SK-N-SH treated with all-trans-retinoic acid at 6 μM for 48 hours (cell line): ENCODE measurements around the gene ADD1.

Experiments used
- ATAC-seq: fragments of 200-7000 bp; cut with Tn5 transposase; 3 replicates; pipeline ENCODE4 v1.9.1; 2020; ENCODE audit warnings: mild to moderate bottlenecking, moderate library complexity
- CSDC2 ChIP-seq: fragments of 250-450 bp; sonication (Bioruptor Pico); IDR thresholded peaks from 2 replicates; pipeline ENCODE4 v1.5.0; 2020; ENCODE audit warnings: mild to moderate bottlenecking, moderate library complexity
- CSRNP3 ChIP-seq: fragments of 250-450 bp; sonication (Bioruptor Pico); IDR thresholded peaks from 2 replicates; pipeline ENCODE4 v1.5.1; 2021; ENCODE audit warnings: mild to moderate bottlenecking, moderate library complexity
- GLIS3 ChIP-seq: fragments of 250-450 bp; sonication (Bioruptor Pico); IDR thresholded peaks from 2 replicates; pipeline ENCODE4 v1.5.0; 2020; ENCODE audit warnings: mild to moderate bottlenecking, moderate library complexity
- ISL1 ChIP-seq: fragments of 250-450 bp; sonication (Bioruptor Pico); IDR thresholded peaks from 2 replicates; pipeline ENCODE4 v2.1.2; 2022; ENCODE audit warnings: mild to moderate bottlenecking, moderate library complexity
- OSR1 ChIP-seq: fragments of 250-450 bp; sonication (Bioruptor Pico); IDR thresholded peaks from 2 replicates; pipeline ENCODE4 v1.8.0; 2022; ENCODE audit warnings: moderate library complexity, mild to moderate bottlenecking, inconsistent platforms
- PPARA ChIP-seq: fragments of 250-450 bp; sonication (Bioruptor Pico); IDR thresholded peaks from 2 replicates; pipeline ENCODE4 v1.5.0; 2020; ENCODE audit warnings: mild to moderate bottlenecking, borderline replicate concordance
- RARB ChIP-seq: fragments of 250-450 bp; sonication (Bioruptor Pico); IDR thresholded peaks from 2 replicates; pipeline ENCODE4 v1.8.0; 2021; ENCODE audit warnings: mild to moderate bottlenecking, moderate library complexity
- SNAI2 ChIP-seq: fragments of 250-450 bp; sonication (Bioruptor Pico); IDR thresholded peaks from 2 replicates; pipeline ENCODE4 v1.5.0; 2020; ENCODE audit warnings: mild to moderate bottlenecking, moderate library complexity
- TCF4 ChIP-seq: fragments of 250-450 bp; sonication (Bioruptor Pico); IDR thresholded peaks from 2 replicates; pipeline ENCODE4 v1.8.0; 2021; ENCODE audit warnings: mild to moderate bottlenecking, moderate library complexity, borderline replicate concordance
- TOX ChIP-seq: fragments of 250-450 bp; sonication (Bioruptor Pico); IDR thresholded peaks from 2 replicates; pipeline ENCODE4 v1.8.0; 2021; ENCODE audit warnings: mild to moderate bottlenecking, moderate library complexity, borderline replicate concordance
- TSHZ2 ChIP-seq: fragments of 250-450 bp; sonication (Bioruptor Pico); IDR thresholded peaks from 2 replicates; pipeline ENCODE4 v1.5.0; 2020; ENCODE audit warnings: mild to moderate bottlenecking, moderate library complexity
- ZC3H10 ChIP-seq: fragments of 250-450 bp; sonication (Bioruptor Pico); IDR thresholded peaks from 2 replicates; pipeline ENCODE4 v1.5.1; 2021; ENCODE audit warnings: mild to moderate bottlenecking, moderate library complexity
- ZFP3 ChIP-seq: fragments of 250-450 bp; sonication (Bioruptor Pico); IDR thresholded peaks from 2 replicates; pipeline ENCODE4 v1.5.0; 2020; ENCODE audit warnings: mild to moderate bottlenecking, moderate library complexity
- ZFP30 ChIP-seq: fragments of 450-650 bp; formaldehyde crosslinking; IDR thresholded peaks from 2 replicates; pipeline ENCODE4 v1.5.0; 2022; ENCODE audit warnings: mild to moderate bottlenecking, moderate library complexity
- ZNF565 ChIP-seq: fragments of 450-650 bp; formaldehyde crosslinking; conservative IDR thresholded peaks from 2 replicates; pipeline ENCODE4 v1.5.0; 2020; ENCODE audit warnings: low read depth, mild to moderate bottlenecking, moderate library complexity
- ZNF70 ChIP-seq: fragments of 450-650 bp; formaldehyde crosslinking; IDR thresholded peaks from 2 replicates; pipeline ENCODE4 v1.5.0; 2020; ENCODE audit warnings: mild to moderate bottlenecking, moderate library complexity
- TF ChIP-seq, protein P1 (sequence below): fragments of 250-450 bp; sonication (Bioruptor Pico); IDR thresholded peaks from 2 replicates; pipeline ENCODE4 v1.5.1; 2020; ENCODE audit warnings: low read depth, mild to moderate bottlenecking, moderate library complexity
- TF ChIP-seq, protein P2 (sequence below): fragments of 250-450 bp; sonication (Bioruptor Pico); IDR thresholded peaks from 2 replicates; pipeline ENCODE4 v1.8.0; 2021; ENCODE audit warnings: low read depth, mild to moderate bottlenecking, moderate library complexity, borderline replicate concordance
- TF ChIP-seq, protein P3 (sequence below): fragments of 250-450 bp; sonication (Bioruptor Pico); IDR thresholded peaks from 2 replicates; pipeline ENCODE4 v1.8.0; 2020; ENCODE audit warnings: mild to moderate bottlenecking, moderate library complexity, borderline replicate concordance

ADD1 gene

GRCh38 chr4:2833671-2834000 lies 10.0 kb upstream of the ADD1 start:
- TF ChIP-seq TCF4 (CRISPR knock-in tag) = no peak
- no peak for TF ChIP-seq ZNF565 (CRISPR knock-in tag)
- TF ChIP-seq ZFP30 = no peak
- no peak for TF ChIP-seq SNAI2 (CRISPR knock-in tag)
- no peak for TF ChIP-seq ISL1
- TF ChIP-seq CSDC2 (CRISPR knock-in tag) = no peak
- no peak for TF ChIP-seq RARB (CRISPR knock-in tag)
- no peak for TF ChIP-seq TOX (CRISPR knock-in tag)
- no peak for TF ChIP-seq PPARA
- TF ChIP-seq TSHZ2 = no peak
- TF ChIP-seq, protein P1, sequence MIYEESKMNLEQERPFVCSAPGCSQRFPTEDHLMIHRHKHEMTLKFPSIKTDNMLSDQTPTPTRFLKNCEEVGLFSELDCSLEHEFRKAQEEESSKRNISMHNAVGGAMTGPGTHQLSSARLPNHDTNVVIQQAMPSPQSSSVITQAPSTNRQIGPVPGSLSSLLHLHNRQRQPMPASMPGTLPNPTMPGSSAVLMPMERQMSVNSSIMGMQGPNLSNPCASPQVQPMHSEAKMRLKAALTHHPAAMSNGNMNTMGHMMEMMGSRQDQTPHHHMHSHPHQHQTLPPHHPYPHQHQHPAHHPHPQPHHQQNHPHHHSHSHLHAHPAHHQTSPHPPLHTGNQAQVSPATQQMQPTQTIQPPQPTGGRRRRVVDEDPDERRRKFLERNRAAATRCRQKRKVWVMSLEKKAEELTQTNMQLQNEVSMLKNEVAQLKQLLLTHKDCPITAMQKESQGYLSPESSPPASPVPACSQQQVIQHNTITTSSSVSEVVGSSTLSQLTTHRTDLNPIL = no peak
- TF ChIP-seq, protein P2, sequence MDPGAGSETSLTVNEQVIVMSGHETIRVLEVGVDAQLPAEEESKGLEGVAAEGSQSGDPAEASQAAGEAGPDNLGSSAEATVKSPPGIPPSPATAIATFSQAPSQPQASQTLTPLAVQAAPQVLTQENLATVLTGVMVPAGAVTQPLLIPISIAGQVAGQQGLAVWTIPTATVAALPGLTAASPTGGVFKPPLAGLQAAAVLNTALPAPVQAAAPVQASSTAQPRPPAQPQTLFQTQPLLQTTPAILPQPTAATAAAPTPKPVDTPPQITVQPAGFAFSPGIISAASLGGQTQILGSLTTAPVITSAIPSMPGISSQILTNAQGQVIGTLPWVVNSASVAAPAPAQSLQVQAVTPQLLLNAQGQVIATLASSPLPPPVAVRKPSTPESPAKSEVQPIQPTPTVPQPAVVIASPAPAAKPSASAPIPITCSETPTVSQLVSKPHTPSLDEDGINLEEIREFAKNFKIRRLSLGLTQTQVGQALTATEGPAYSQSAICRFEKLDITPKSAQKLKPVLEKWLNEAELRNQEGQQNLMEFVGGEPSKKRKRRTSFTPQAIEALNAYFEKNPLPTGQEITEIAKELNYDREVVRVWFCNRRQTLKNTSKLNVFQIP = no peak
- no peak for ATAC-seq

GRCh38 chr4:2834001-2834921 lies 9.4 kb upstream of the ADD1 start:
- TF ChIP-seq ZNF565 (CRISPR knock-in tag) (no peak), CSDC2 (CRISPR knock-in tag) (no peak), TSHZ2 (no peak), ZC3H10 (no peak), ZFP3 (CRISPR knock-in tag) (no peak), OSR1 (CRISPR knock-in tag) (no peak), GLIS3 (CRISPR knock-in tag) (no peak), TCF4 (CRISPR knock-in tag) (no peak), SNAI2 (CRISPR knock-in tag) (no peak), CSRNP3 (CRISPR knock-in tag) (no peak), ZFP30 (no peak), PPARA (no peak), ZNF70 (no peak)
- TF ChIP-seq, protein P3, sequence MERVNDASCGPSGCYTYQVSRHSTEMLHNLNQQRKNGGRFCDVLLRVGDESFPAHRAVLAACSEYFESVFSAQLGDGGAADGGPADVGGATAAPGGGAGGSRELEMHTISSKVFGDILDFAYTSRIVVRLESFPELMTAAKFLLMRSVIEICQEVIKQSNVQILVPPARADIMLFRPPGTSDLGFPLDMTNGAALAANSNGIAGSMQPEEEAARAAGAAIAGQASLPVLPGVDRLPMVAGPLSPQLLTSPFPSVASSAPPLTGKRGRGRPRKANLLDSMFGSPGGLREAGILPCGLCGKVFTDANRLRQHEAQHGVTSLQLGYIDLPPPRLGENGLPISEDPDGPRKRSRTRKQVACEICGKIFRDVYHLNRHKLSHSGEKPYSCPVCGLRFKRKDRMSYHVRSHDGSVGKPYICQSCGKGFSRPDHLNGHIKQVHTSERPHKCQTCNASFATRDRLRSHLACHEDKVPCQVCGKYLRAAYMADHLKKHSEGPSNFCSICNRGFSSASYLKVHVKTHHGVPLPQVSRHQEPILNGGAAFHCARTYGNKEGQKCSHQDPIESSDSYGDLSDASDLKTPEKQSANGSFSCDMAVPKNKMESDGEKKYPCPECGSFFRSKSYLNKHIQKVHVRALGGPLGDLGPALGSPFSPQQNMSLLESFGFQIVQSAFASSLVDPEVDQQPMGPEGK = no peak
- TF ChIP-seq, protein P2 = no peak

More at GRCh38 chr4:2834001-2834921, 9.4 kb upstream of the ADD1 start:
- no peak for ATAC-seq
